Thyroid gland (tissue), 4 donors: ENCODE measurements around the gene CRK.

Source experiments
- CTCF ChIP-seq, 6 experiments: fragments of 200-600 bp in 3 of 6; fragments of 450-650 bp in 3 of 6; sonication (generic) in 3 of 6; IDR thresholded peaks; one replicate each; pipeline ENCODE4 v1.5.1; 2016 to 2019; ENCODE audit warnings: antibody characterized with exemption in 6 of 6, mild to moderate bottlenecking in 2 of 6, inconsistent platforms in 1 of 6, moderate library complexity in 1 of 6
- POLR2A ChIP-seq, 2 donors: fragments of 450-650 bp; IDR thresholded peaks; one replicate each; pipeline ENCODE4 v1.6.1; 2017; ENCODE audit warnings: antibody characterized with exemption in 2 of 2, mild to moderate bottlenecking in 2 of 2, moderate library complexity in 1 of 2

GRCh38 chr17:1455291-1455796 lies 688 bp downstream of the CRK start:
- peak in 5 of 6 experiments; percentile 41 to 73 (median 68) for TF ChIP-seq CTCF (IDR thresholded peaks at IDR 0.05)
- TF ChIP-seq POLR2A (IDR thresholded peaks at IDR 0.05), result peak in 1 of 2 donors; percentile 10
